ENCODE measurements around the gene RNF220. TPM values are rescaled to one million over a fixed set of nuclear protein-coding genes. Genes with fewer than 3 reads are reported as not detected.

The RNF220 gene
- total RNA-seq, 1 donor from 2014 or later, result 52.5 TPM

GRCh38 chr1:44646261-44647110 is 241.4 kb downstream of the RNF220 start:
- no peaks in the 10 kb centered on the region for H3K27me3 ChIP-seq
- no peak overlapping the region for H3K4me3 ChIP-seq
- TF ChIP-seq POLR2AphosphoS5 (IDR thresholded peaks at IDR 0.05; ENCODE audit: insufficient read depth in 1 of 2, low read depth in 1 of 2), result no peak
- TF ChIP-seq POLR2A (IDR thresholded peaks at IDR 0.05), result no peak
- no peak for TF ChIP-seq CTCF (IDR thresholded peaks at IDR 0.05)
- H3K27ac ChIP-seq, result no peak overlapping the region
- no peaks in the 10 kb centered on the region for H3K9me3 ChIP-seq
- H3K36me3 ChIP-seq, result peaks cover 0 to 78% of the 10 kb centered on the region in 2 donors
- no peaks in the 10 kb centered on the region for H3K4me1 ChIP-seq
- DNase-seq (ENCODE audit: extremely low spot score in 2 of 2), result no peak
- intact Hi-C loops (cut with DNase I), result no loop called here

GRCh38 chr1:44647896-44648295 is 242.8 kb downstream of the RNF220 start:
- no peak overlapping the region for H3K27ac ChIP-seq
- H3K4me3 ChIP-seq, result no peak overlapping the region
- intact Hi-C loops (cut with DNase I), result no loop called here
- peaks cover 0 to 68% of the 10 kb centered on the region in 2 donors for H3K36me3 ChIP-seq
- no peaks in the 10 kb centered on the region for H3K27me3 ChIP-seq
- TF ChIP-seq POLR2AphosphoS5 (IDR thresholded peaks at IDR 0.05; ENCODE audit: insufficient read depth in 1 of 2, low read depth in 1 of 2), result no peak
- TF ChIP-seq CTCF (IDR thresholded peaks at IDR 0.05), result no peak
- TF ChIP-seq POLR2A (IDR thresholded peaks at IDR 0.05), result no peak
- H3K4me1 ChIP-seq, result no peaks in the 10 kb centered on the region
- no peaks in the 10 kb centered on the region for H3K9me3 ChIP-seq
- no peak for DNase-seq (ENCODE audit: extremely low spot score in 2 of 2)

GRCh38 chr1:44648529-44649250 is 243.6 kb downstream of the RNF220 start:
- no peak for TF ChIP-seq POLR2AphosphoS5 (IDR thresholded peaks at IDR 0.05; ENCODE audit: insufficient read depth in 1 of 2, low read depth in 1 of 2)
- no peak for TF ChIP-seq POLR2A (IDR thresholded peaks at IDR 0.05)
- no peak for TF ChIP-seq CTCF (IDR thresholded peaks at IDR 0.05)
- Histone ChIP-seq H3K9me3 (no peaks in the 10 kb centered on the region), H3K27me3 (no peaks in the 10 kb centered on the region), H3K4me1 (no peaks in the 10 kb centered on the region), H3K4me3 (no peak overlapping the region), H3K36me3 (peaks cover 0 to 61% of the 10 kb centered on the region in 2 donors), H3K27ac (no peak overlapping the region)
- no peak for DNase-seq (ENCODE audit: extremely low spot score in 2 of 2)
- intact Hi-C loops (cut with DNase I), result no loop called here

- peaks cover 0 to 54% of the 10 kb centered on the region in 2 donors for H3K36me3 ChIP-seq
- TF ChIP-seq POLR2A (IDR thresholded peaks at IDR 0.05) (no peak), CTCF (IDR thresholded peaks at IDR 0.05) (no peak), POLR2AphosphoS5 (IDR thresholded peaks at IDR 0.05; ENCODE audit: insufficient read depth in 1 of 2, low read depth in 1 of 2) (no peak)
- intact Hi-C loops (cut with DNase I), result loop anchor here (5.0 kb wide), 1 partner anchor 37 kb away; no protein-coding TSS in a partner anchor
- no peak overlapping the region for H3K4me3 ChIP-seq
- H3K9me3 ChIP-seq, result no peaks in the 10 kb centered on the region
- no peaks in the 10 kb centered on the region for H3K4me1 ChIP-seq
- DNase-seq (ENCODE audit: extremely low spot score in 2 of 2), result no peak
- H3K27ac ChIP-seq, result no peak overlapping the region
- no peaks in the 10 kb centered on the region for H3K27me3 ChIP-seq
These were observed 244.7 kb downstream of the RNF220 start for GRCh38 chr1:44649788-44650158.
